HEK293 (cell line): ENCODE results near the gene DENND1A.

Experiments
- CTCF ChIA-PET: fragments of 350-600 bp; formaldehyde crosslinking; extraction: SDS; loops from one replicate; lab custom pipeline; 2021; ENCODE audit warnings: antibody characterized with exemption; lab: Yijun Ruan, JAX
- POLR2A ChIA-PET: fragments of 300-600 bp; formaldehyde crosslinking; extraction: SDS; loops from one replicate; lab custom pipeline; 2020; ENCODE audit warnings: antibody characterized with exemption, inconsistent platforms; lab: Yijun Ruan, JAX
- H3K27ac ChIP-seq: fragments of 200-500 bp; sonication (Bioruptor generic); 2 replicates; pipeline ENCODE4 v1.5.1; 2014; ENCODE audit warnings: low read depth, low read length, control low read depth, inconsistent platforms; ENCODE audit errors: extremely low read depth
- H3K36me3 ChIP-seq, 2 experiments: fragments of 200-500 bp in 1 of 2; sonication (Bioruptor generic) in 1 of 2; 1 replicate in 1 of 2; 2 replicates in 1 of 2; pipeline ENCODE4 v1.5.1; 2014 to 2017; ENCODE audit warnings: inconsistent platforms in 2 of 2, low read length in 2 of 2; ENCODE audit not compliant: control insufficient read depth in 2 of 2, insufficient read depth in 1 of 2
- H3K4me1 ChIP-seq: fragments of 200-500 bp; sonication (Bioruptor generic); 2 replicates; pipeline ENCODE4 v1.5.1; 2014; ENCODE audit warnings: mild to moderate bottlenecking, low read length, inconsistent platforms; ENCODE audit not compliant: control insufficient read depth, insufficient read depth
- H3K4me3 ChIP-seq: 2 replicates; pipeline ENCODE4 v1.5.1; 2011; ENCODE audit warnings: low read depth, mild to moderate bottlenecking, control low read depth, low read length, moderate library complexity
- H3K9me3 ChIP-seq: fragments of 200-500 bp; sonication (Bioruptor generic); 2 replicates; pipeline ENCODE4 v1.5.1; 2014; ENCODE audit warnings: low read depth, low read length, inconsistent platforms; ENCODE audit not compliant: control insufficient read depth, insufficient read depth
- BCL11B ChIP-seq: fragments of 450-650 bp; formaldehyde crosslinking; IDR thresholded peaks from 2 replicates; pipeline ENCODE4 v1.5.1; 2016; ENCODE audit warnings: low read depth, missing biosample characterization, missing genetic modification characterization
- IKZF3 ChIP-seq: fragments of 450-650 bp; IDR thresholded peaks from 2 replicates; pipeline ENCODE4 v1.5.0; 2018; ENCODE audit warnings: missing biosample characterization, mild to moderate bottlenecking, missing genetic modification characterization, moderate library complexity
- KLF16 ChIP-seq: fragments of 450-650 bp; formaldehyde crosslinking; IDR thresholded peaks from 2 replicates; pipeline ENCODE4 v1.5.1; 2017; ENCODE audit warnings: missing biosample characterization, missing genetic modification characterization
- KLF8 ChIP-seq: fragments of 450-650 bp; formaldehyde crosslinking; IDR thresholded peaks from 2 replicates; pipeline ENCODE4 v1.5.1; 2016; ENCODE audit warnings: missing biosample characterization, missing genetic modification characterization
- KLF9 ChIP-seq: fragments of 450-650 bp; formaldehyde crosslinking; IDR thresholded peaks from 2 replicates; pipeline ENCODE4 v1.5.1; 2016; ENCODE audit warnings: missing biosample characterization, missing genetic modification characterization, low read depth
- MZF1 ChIP-seq: fragments of 450-650 bp; formaldehyde crosslinking; IDR thresholded peaks from 2 replicates; pipeline ENCODE4 v1.5.1; 2017; ENCODE audit warnings: missing biosample characterization, missing genetic modification characterization, borderline replicate concordance
- OSR2 ChIP-seq: fragments of 450-650 bp; formaldehyde crosslinking; IDR thresholded peaks from 2 replicates; pipeline ENCODE4 v1.5.1; 2016; ENCODE audit warnings: missing biosample characterization, missing genetic modification characterization
- PRDM10 ChIP-seq: fragments of 450-650 bp; formaldehyde crosslinking; IDR thresholded peaks from 2 replicates; pipeline ENCODE4 v1.5.1; 2016; ENCODE audit warnings: missing biosample characterization, missing genetic modification characterization
- REPIN1 ChIP-seq: fragments of 450-650 bp; formaldehyde crosslinking; IDR thresholded peaks from 2 replicates; pipeline ENCODE4 v1.5.1; 2017; ENCODE audit warnings: missing biosample characterization, missing genetic modification characterization, low read depth
- SP2 ChIP-seq: fragments of 450-650 bp; formaldehyde crosslinking; IDR thresholded peaks from 2 replicates; pipeline ENCODE4 v1.5.1; 2016; ENCODE audit warnings: missing biosample characterization, missing genetic modification characterization
- SP7 ChIP-seq: fragments of 450-650 bp; formaldehyde crosslinking; IDR thresholded peaks from 2 replicates; pipeline ENCODE4 v1.5.1; 2016; ENCODE audit warnings: missing biosample characterization, missing genetic modification characterization
- TCF7L2 ChIP-seq: IDR thresholded peaks from 2 replicates; pipeline ENCODE4 v1.6.1; 2011; ENCODE audit warnings: low read depth, mild to moderate bottlenecking, inconsistent platforms, low read length, moderate library complexity, borderline replicate concordance
- TRIM28 ChIP-seq: IDR thresholded peaks from 2 replicates; pipeline ENCODE4 v1.6.1; 2011; ENCODE audit warnings: low read length, control low read depth, borderline replicate concordance
- ZBTB11 ChIP-seq: fragments of 450-650 bp; formaldehyde crosslinking; conservative IDR thresholded peaks from 2 replicates; pipeline ENCODE4 v1.5.1; 2016; ENCODE audit warnings: low read depth, missing biosample characterization, missing genetic modification characterization
- ZBTB44 ChIP-seq: fragments of 450-650 bp; IDR thresholded peaks from 2 replicates; pipeline ENCODE4 v1.5.1; 2018; ENCODE audit warnings: missing biosample characterization, mild to moderate bottlenecking, missing genetic modification characterization
- ZBTB48 ChIP-seq: fragments of 450-650 bp; formaldehyde crosslinking; IDR thresholded peaks from 2 replicates; pipeline ENCODE4 v1.5.1; 2016; ENCODE audit warnings: missing biosample characterization, missing genetic modification characterization
- ZBTB8A ChIP-seq: fragments of 450-650 bp; formaldehyde crosslinking; IDR thresholded peaks from 2 replicates; pipeline ENCODE4 v1.5.1; 2016; ENCODE audit warnings: missing biosample characterization, missing genetic modification characterization
- ZIC2 ChIP-seq: fragments of 450-650 bp; formaldehyde crosslinking; IDR thresholded peaks from 2 replicates; pipeline ENCODE4 v1.5.1; 2016; ENCODE audit warnings: missing biosample characterization, missing genetic modification characterization
- ZNF10 ChIP-seq: fragments of 450-650 bp; formaldehyde crosslinking; IDR thresholded peaks from 2 replicates; pipeline ENCODE4 v1.5.1; 2017; ENCODE audit warnings: missing biosample characterization, missing genetic modification characterization
- ZNF174 ChIP-seq: fragments of 450-650 bp; formaldehyde crosslinking; IDR thresholded peaks from 2 replicates; pipeline ENCODE4 v1.5.0; 2017; ENCODE audit warnings: missing biosample characterization, mild to moderate bottlenecking, missing genetic modification characterization
- ZNF223 ChIP-seq: fragments of 450-650 bp; formaldehyde crosslinking; IDR thresholded peaks from 2 replicates; pipeline ENCODE4 v1.5.1; 2016; ENCODE audit warnings: missing biosample characterization, missing genetic modification characterization
- ZNF292 ChIP-seq: fragments of 450-650 bp; formaldehyde crosslinking; IDR thresholded peaks from 2 replicates; pipeline ENCODE4 v1.5.1; 2016; ENCODE audit warnings: low read depth, missing biosample characterization, missing genetic modification characterization, borderline replicate concordance
- ZNF324 ChIP-seq: fragments of 450-650 bp; formaldehyde crosslinking; IDR thresholded peaks from 2 replicates; pipeline ENCODE4 v1.5.1; 2016; ENCODE audit warnings: missing biosample characterization, missing genetic modification characterization
- ZNF37A ChIP-seq: fragments of 450-650 bp; IDR thresholded peaks from 2 replicates; pipeline ENCODE4 v1.5.1; 2018; ENCODE audit warnings: missing biosample characterization, missing genetic modification characterization
- ZNF514 ChIP-seq: fragments of 450-650 bp; formaldehyde crosslinking; IDR thresholded peaks from 2 replicates; pipeline ENCODE4 v1.5.1; 2016; ENCODE audit warnings: missing biosample characterization, missing genetic modification characterization
- ZNF596 ChIP-seq: fragments of 450-650 bp; IDR thresholded peaks from 2 replicates; pipeline ENCODE4 v1.5.0; 2018; ENCODE audit warnings: missing biosample characterization, mild to moderate bottlenecking, missing genetic modification characterization, moderate library complexity
- ZNF610 ChIP-seq: fragments of 450-650 bp; formaldehyde crosslinking; IDR thresholded peaks from 2 replicates; pipeline ENCODE4 v1.5.1; 2016; ENCODE audit warnings: missing biosample characterization, missing genetic modification characterization, borderline replicate concordance
- ZNF623 ChIP-seq: fragments of 450-650 bp; formaldehyde crosslinking; IDR thresholded peaks from 2 replicates; pipeline ENCODE4 v1.5.1; 2016; ENCODE audit warnings: missing biosample characterization, missing genetic modification characterization
- ZNF677 ChIP-seq: fragments of 450-650 bp; IDR thresholded peaks from 2 replicates; pipeline ENCODE4 v1.5.0; 2018; ENCODE audit warnings: missing biosample characterization, mild to moderate bottlenecking, missing genetic modification characterization, moderate library complexity
- ZNF776 ChIP-seq: fragments of 450-650 bp; formaldehyde crosslinking; IDR thresholded peaks from 2 replicates; pipeline ENCODE4 v1.5.0; 2017; ENCODE audit warnings: missing biosample characterization, missing genetic modification characterization, borderline replicate concordance
- ZSCAN16 ChIP-seq: fragments of 450-650 bp; formaldehyde crosslinking; IDR thresholded peaks from 2 replicates; pipeline ENCODE4 v1.5.1; 2016; ENCODE audit warnings: missing biosample characterization, missing genetic modification characterization

DENND1A gene

GRCh38 chr9:123375469-123376132 is 554.3 kb downstream of the DENND1A start:
- CTCF ChIA-PET: interaction anchor here (0.6 to 4.0 kb wide), 2 partner anchors 19 to 21 kb away, joined by 3 to 22 read pairs; partner anchors contain the start of gene CRB2
- POLR2A ChIA-PET: no interaction called here
- no peak overlapping the region for H3K27ac ChIP-seq
- H3K4me3 ChIP-seq: no peak overlapping the region
- H3K36me3 ChIP-seq: no peaks in the 10 kb centered on the region
- no peaks in the 10 kb centered on the region for H3K9me3 ChIP-seq
- no peaks in the 10 kb centered on the region for H3K4me1 ChIP-seq
- no peak for TF ChIP-seq ZNF292 (tag by site-specific recombination)
- TF ChIP-seq ZNF677: no peak
- TF ChIP-seq KLF9 (tag by site-specific recombination): peak; percentile 57; the same call in 1 of the 2 replicates
- TF ChIP-seq ZBTB44 (tag by site-specific recombination): no peak
- no peak for TF ChIP-seq ZNF596 (tag by site-specific recombination)
- no peak for TF ChIP-seq ZNF223 (tag by site-specific recombination)
- TF ChIP-seq ZNF174 (tag by site-specific recombination): no peak
- TF ChIP-seq KLF8 (tag by site-specific recombination): no peak
- TF ChIP-seq SP2: peak; percentile 50
- 0 out of 2 replicates have a peak, but pooled peaks have one; percentile 36 for TF ChIP-seq IKZF3
- TF ChIP-seq ZNF623 (tag by site-specific recombination): no peak
- peak; percentile 61; the same call in 1 of the 2 replicates for TF ChIP-seq ZNF10 (tag by site-specific recombination)
- no peak for TF ChIP-seq ZBTB11 (tag by site-specific recombination)
- TF ChIP-seq TCF7L2: no peak; the same call in 1 of the 2 replicates
- no peak for TF ChIP-seq ZNF324 (tag by site-specific recombination)
- TF ChIP-seq ZIC2 (tag by site-specific recombination): peak; percentile 94
- peak; percentile 24; the same call in 1 of the 2 replicates for TF ChIP-seq ZBTB48 (tag by site-specific recombination)
- 0 out of 2 replicates have a peak, but pooled peaks have one; percentile 9 for TF ChIP-seq PRDM10 (tag by site-specific recombination)
- TF ChIP-seq MZF1 (tag by site-specific recombination): peak; percentile 99
- no peak for TF ChIP-seq BCL11B (tag by site-specific recombination)
- TF ChIP-seq ZBTB8A (tag by site-specific recombination): peak; percentile 34; the same call in 1 of the 2 replicates
- TF ChIP-seq OSR2 (tag by site-specific recombination): peak; percentile 61
- TF ChIP-seq ZNF37A (tag by site-specific recombination): no peak
- TF ChIP-seq ZSCAN16 (tag by site-specific recombination): no peak
- no peak for TF ChIP-seq REPIN1 (tag by site-specific recombination)
- TF ChIP-seq SP7 (tag by site-specific recombination): peak; percentile 82
- 0 out of 2 replicates have a peak, but pooled peaks have one; percentile 33 for TF ChIP-seq KLF16
- no peak for TF ChIP-seq ZNF514
- TF ChIP-seq ZNF776 (tag by site-specific recombination): no peak
- TF ChIP-seq ZNF610 (tag by site-specific recombination): 0 out of 2 replicates have a peak, but pooled peaks have one; percentile 11
- no peak for TF ChIP-seq TRIM28
